Hair follicle dermal papilla cell (primary cell): ENCODE measurements around the gene CYB561D1. TPM values are rescaled to one million over a fixed set of nuclear protein-coding genes. Genes with fewer than 3 reads are reported as not detected.

Experiments
- total RNA-seq: library from RNA; depleted of rRNA; stranded (reverse); fragments of >200 nt; gene quantifications from 2 replicates; pipeline ENCODE4 v1.2.3, GENCODE V29; 2012

The CYB561D1 gene
- total RNA-seq = 11.7 and 12.2 TPM in 2 replicates

DNA sequence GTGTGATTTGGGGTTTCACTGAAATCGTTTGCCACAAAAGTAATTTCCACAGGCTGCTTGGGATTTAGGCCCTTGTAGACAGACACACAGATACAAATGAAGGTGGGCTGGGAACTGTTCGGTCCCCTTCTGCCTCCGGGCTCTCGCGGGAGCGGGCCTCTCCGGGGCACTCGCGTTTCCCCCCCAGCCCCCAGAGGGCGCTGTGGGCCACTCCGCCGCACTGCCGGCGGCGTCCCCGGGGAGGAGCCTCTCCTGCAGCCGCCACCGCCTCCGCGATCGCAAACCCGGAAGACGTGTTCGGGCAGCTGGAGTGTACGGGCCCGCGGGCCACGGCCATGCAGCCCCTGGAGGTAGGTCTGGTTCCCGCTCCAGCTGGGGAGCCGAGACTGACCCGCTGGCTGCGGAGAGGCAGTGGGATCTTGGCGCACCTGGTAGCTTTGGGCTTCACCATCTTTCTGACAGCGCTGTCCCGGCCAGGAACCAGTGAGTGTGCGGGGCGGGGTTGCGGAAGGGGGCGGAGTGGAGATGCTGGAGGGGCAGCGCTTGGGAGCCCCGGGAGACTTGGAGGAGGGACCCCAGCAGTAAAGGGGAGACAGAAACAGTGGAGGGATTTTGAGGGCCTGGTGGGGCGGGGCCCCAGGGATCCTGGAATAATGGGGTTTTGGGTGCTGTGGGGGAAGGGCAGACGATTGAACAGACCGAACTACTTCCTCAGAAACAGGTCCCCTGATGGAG is at the start of gene CYB561D1:
CYB561D1 (plus strand) TSS at position 290 of the 735 bp plus-strand sequence; CDS start at position 336, 46 bp downstream.

DNA sequence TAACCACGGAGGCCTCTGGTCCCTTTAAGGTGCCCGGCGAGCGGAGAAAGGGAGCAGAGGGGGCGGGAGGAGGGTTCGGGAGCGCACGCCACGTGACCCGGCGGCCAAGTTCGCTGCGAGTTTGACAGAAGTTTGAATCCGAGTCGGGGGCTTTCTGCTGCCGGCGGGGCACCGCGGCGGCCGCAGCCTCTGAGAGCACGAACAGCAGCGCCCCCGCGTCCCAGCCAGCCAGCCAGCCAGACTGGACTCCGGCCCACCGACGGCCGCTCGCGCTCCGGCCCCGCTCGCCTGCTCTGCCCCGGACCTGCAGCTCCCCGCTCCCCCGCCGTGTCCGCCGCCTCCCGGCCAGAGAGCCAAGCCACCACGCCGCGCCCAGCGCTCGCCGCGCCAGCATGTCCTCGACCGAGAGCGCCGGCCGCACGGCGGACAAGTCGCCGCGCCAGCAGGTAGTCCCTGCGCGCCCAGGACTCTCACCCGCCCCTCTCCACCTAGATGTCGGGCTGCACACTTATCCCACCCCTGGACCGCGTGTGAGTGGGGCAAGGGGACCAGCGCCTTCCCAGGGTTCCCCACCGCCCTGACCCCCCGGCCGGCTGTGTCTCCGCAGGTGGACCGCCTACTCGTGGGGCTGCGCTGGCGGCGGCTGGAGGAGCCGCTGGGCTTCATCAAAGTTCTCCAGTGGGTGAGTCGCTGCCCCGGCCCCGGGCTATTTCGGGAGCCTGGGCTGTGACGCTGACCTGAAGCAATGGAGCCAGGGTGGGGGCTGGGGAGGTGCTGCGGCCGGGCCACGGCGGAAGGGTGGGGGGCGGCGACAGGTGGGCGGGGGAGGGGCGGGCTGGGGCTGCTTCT is 27.2 kb upstream of the CYB561D1 start, which contains the start of gene SYPL2:
SYPL2 (plus strand) TSS at position 95 of the 849 bp plus-strand sequence; CDS start at position 393, 298 bp downstream.

GRCh38 chr1:109483672-109484518 is 10.0 kb upstream of the CYB561D1 start, which contains the start of gene ATXN7L2:
Gene ATXN7L2 (plus strand): TSS chr1:109483905. CDS start chr1:109483954, 49 bp downstream.

DNA sequence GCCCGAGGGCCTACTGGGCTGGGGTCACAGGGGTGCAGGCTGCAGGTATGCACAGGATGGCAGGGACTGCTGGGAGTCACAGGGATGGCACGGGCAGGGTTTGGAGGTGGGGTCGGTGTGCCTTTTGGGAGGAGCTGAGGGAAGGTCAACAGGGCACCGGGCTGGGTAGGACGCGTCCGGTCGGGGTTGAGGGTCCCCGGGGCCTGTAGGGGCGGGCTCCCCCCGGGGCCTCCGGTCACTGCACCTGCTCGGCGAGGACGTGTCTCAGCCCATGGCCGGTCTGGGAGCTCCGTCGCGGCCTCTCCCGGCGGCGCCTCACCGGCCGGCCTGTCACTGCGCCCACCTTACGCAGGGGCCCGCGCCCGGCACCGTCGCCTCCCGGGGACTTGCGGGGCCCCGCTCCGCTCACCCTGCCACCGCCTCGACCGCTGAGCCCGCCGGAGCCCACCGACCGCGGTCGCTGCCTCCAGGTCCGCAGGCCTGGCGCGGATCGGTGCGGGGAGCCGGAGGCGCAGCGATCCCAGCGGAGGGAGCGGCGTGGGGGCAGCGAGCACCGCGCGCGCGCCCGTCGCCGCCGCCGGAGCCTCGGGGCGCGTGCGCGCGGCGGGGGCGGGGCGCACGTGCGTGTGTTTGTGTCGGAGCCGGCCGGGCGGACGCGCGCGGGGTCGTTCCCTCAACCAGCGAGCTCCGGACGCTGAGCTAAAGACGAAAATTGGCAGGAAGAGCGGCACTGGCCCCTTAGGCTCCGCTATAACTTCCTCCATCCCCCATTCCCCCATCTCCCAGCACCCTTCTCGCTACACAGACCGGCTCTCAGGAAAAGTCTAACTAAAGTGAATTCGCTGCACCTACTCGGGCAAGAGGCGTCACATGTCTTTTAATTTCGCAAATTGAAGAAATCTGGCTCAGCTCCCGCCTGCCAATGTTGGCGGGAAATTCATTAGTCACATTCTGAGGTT is 15.6 kb downstream of the CYB561D1 start, which contains the start of gene AMIGO1:
AMIGO1 (minus strand) TSS at position 552 of the 959 bp plus-strand sequence. CDS start 815 bp downstream, outside the sequence.

GRCh38 chr1:109539676-109540075 is 45.8 kb downstream of the CYB561D1 start, which contains the start of gene GPR61:
Gene GPR61 (plus strand): TSS chr1:109539872. CDS start chr1:109543023, 3,151 bp downstream.

DNA sequence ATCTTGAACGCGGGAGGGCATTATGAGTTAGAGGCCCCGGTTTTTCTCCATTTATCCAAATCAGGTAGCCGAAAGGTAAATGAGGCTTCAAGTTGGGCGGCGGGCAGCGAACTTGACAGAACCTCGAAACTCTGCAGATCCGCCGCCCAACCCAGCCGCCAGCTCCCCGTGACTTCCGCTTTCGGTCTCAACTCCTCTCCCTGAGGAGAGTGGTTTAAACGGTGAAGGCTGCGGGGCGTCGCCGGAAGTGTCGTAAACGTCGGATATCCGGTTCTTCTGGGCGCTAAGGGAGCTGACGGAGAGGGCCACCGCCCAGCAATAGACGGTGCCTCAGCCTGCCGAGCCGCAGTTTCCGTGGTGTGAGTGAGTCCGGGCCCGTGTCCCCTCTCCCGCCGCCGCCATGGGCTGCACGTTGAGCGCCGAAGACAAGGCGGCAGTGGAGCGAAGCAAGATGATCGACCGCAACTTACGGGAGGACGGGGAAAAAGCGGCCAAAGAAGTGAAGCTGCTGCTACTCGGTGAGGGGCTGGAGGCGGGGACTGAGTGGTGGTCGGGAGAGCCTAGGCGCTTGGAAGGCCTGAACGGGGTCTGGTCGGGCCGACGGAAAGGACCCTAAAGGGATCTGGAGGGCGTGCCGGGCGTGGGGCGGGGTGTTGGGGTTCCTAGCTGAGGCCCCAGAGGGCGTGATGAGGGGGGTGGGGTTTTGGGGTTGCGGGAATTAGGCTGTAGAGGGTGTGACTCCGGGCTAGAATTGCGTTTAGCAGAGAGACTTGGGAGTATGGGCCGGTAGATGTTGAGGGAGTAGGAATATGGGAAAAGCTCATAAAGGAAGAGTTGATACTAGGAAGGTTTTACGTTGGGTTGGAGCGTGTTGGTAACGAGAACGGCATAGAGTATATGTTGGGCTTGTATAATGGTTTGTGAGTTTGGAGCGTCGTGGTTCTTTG is 54.7 kb downstream of the CYB561D1 start, which contains the start of gene GNAI3:
GNAI3 (plus strand) TSS at position 295 of the 947 bp plus-strand sequence; CDS start at position 401, 106 bp downstream.

Other genes starting within 250 kb of the CYB561D1 start
- 0.97 and 1.8 TPM in 2 replicates for gene CELSR2, start 244.6 kb upstream of the CYB561D1 start, total RNA-seq
- 3.0 and 5.0 TPM in 2 replicates for gene PSRC1, start 210.9 kb upstream of the CYB561D1 start, total RNA-seq
- gene MYBPHL, start 187.1 kb upstream of the CYB561D1 start, total RNA-seq = not detected in 2 replicates
- gene SORT1, start 96.2 kb upstream of the CYB561D1 start, total RNA-seq = 9.6 and 13.1 TPM in 2 replicates
- gene PSMA5, start 67.6 kb upstream of the CYB561D1 start, total RNA-seq = 31.3 and 47.8 TPM in 2 replicates
- gene SYPL2, start 27.5 kb upstream of the CYB561D1 start, total RNA-seq = under 0.01 and 0.12 TPM in 2 replicates
- gene ATXN7L2, start 10.2 kb upstream of the CYB561D1 start, total RNA-seq = 3.5 and 3.7 TPM in 2 replicates
- gene AMIGO1, start 15.6 kb downstream of the CYB561D1 start, total RNA-seq = 3.3 and 4.9 TPM in 2 replicates
- not detected in 2 replicates for gene GPR61, start 45.8 kb downstream of the CYB561D1 start, total RNA-seq
- 12.9 and 14.3 TPM in 2 replicates for gene GNAI3, start 54.5 kb downstream of the CYB561D1 start, total RNA-seq
- gene GNAT2, start 125.5 kb downstream of the CYB561D1 start, total RNA-seq = 0.16 TPM in 1 of 2 replicates, not detected in the other
- gene AMPD2, start 125.7 kb downstream of the CYB561D1 start, total RNA-seq = 140 and 147 TPM in 2 replicates
- 16.5 and 17.5 TPM in 2 replicates for gene GSTM4, start 162.0 kb downstream of the CYB561D1 start, total RNA-seq
- gene GSTM2, start 174.0 kb downstream of the CYB561D1 start, total RNA-seq = 27.7 and 31.9 TPM in 2 replicates
- 18.3 TPM in 1 of 2 replicates, not detected in the other for gene GSTM1, start 193.7 kb downstream of the CYB561D1 start, total RNA-seq
- 6.0 and 12.5 TPM in 2 replicates for gene GSTM5, start 218.2 kb downstream of the CYB561D1 start, total RNA-seq
- 70.7 and 124 TPM in 2 replicates for gene GSTM3, start 246.9 kb downstream of the CYB561D1 start, total RNA-seq